PC-9 (cell line): Measurements from ENCODE around the gene ANKFY1. TPM values are rescaled to one million over a fixed set of nuclear protein-coding genes. Genes with fewer than 3 reads are reported as not detected.

Source experiments
- BruUV-seq: library from RNA; stranded (reverse); fragments of 400-500 nt; replicated peaks from 2 replicates; lab custom pipeline; 2021; lab: Mats Ljungman, UMichigan
- CTCF ChIA-PET: fragments of 300-600 bp; sonication (Branson Sonifier 250); formaldehyde crosslinking; loops from one replicate; lab custom pipeline; 2022; ENCODE audit warnings: antibody characterized with exemption; lab: Charles Lee
- POLR2A ChIA-PET: fragments of 300-600 bp; sonication (Branson Sonifier 250); formaldehyde crosslinking; loops from one replicate; lab custom pipeline; 2022; ENCODE audit warnings: antibody characterized with exemption; ENCODE audit not compliant: unreplicated experiment; lab: Charles Lee
- DNase-seq, 2 experiments: peaks; one replicate each; pipeline versions ENCODE4 v3.0.0 to v3.0.0-alpha.2; 2015 to 2022; ENCODE audit warnings: mixed read lengths in 1 of 2
- H2AFZ ChIP-seq: fragments of 200-600 bp; sonication (generic); 2 replicates; pipeline ENCODE4 v1.8.1; 2017; ENCODE audit warnings: antibody characterized with exemption
- H3F3A ChIP-seq: fragments of 200-600 bp; sonication (generic); 2 replicates; pipeline ENCODE4 v1.8.1; 2017; ENCODE audit warnings: antibody characterized with exemption, mild to moderate bottlenecking, low read depth; ENCODE audit not compliant: insufficient read depth
- H3K27ac ChIP-seq: fragments of 200-600 bp; sonication (generic); 2 replicates; pipeline ENCODE4 v1.6.1; 2016; ENCODE audit warnings: mixed run types
- H3K27me3 ChIP-seq: fragments of 200-600 bp; sonication (generic); 2 replicates; pipeline ENCODE4 v1.6.1; 2016; ENCODE audit warnings: low read depth, mixed run types; ENCODE audit not compliant: insufficient read depth
- H3K36me3 ChIP-seq: fragments of 200-600 bp; sonication (generic); 2 replicates; pipeline ENCODE4 v1.6.1; 2016; ENCODE audit warnings: low read depth, mixed run types
- H3K4me1 ChIP-seq: fragments of 200-600 bp; sonication (generic); replicated peaks from 2 replicates; pipeline ENCODE4 v1.6.1; 2016; ENCODE audit warnings: mixed run types; ENCODE audit not compliant: insufficient read depth
- H3K4me2 ChIP-seq: fragments of 200-600 bp; sonication (generic); 2 replicates; pipeline ENCODE4 v1.6.1; 2017; ENCODE audit warnings: mixed run types
- H3K4me3 ChIP-seq: fragments of 200-600 bp; sonication (generic); 2 replicates; pipeline ENCODE4 v1.6.1; 2016; ENCODE audit warnings: mixed run types
- H3K79me2 ChIP-seq: fragments of 200-600 bp; sonication (generic); 2 replicates; pipeline ENCODE4 v1.6.1; 2017; ENCODE audit warnings: low read depth, mixed run types
- H3K9me2 ChIP-seq: fragments of 200-600 bp; sonication (generic); 2 replicates; pipeline ENCODE4 v1.8.1; 2017; ENCODE audit warnings: mild to moderate bottlenecking; ENCODE audit not compliant: insufficient read depth
- H3K9me3 ChIP-seq: fragments of 200-600 bp; sonication (generic); 2 replicates; pipeline ENCODE4 v1.8.1; 2016; ENCODE audit warnings: low read depth; ENCODE audit not compliant: insufficient read depth
- H4K20me1 ChIP-seq: fragments of 200-600 bp; sonication (generic); 2 replicates; pipeline ENCODE4 v1.8.1; 2017; ENCODE audit not compliant: insufficient read depth
- EZH2 ChIP-seq: fragments of 200-600 bp; sonication (generic); IDR thresholded peaks from 2 replicates; pipeline ENCODE4 v1.8.0; 2017; ENCODE audit warnings: antibody characterized with exemption, low read depth
- intact Hi-C: fragments of 100-400 bp; cut with micrococcal nuclease; formaldehyde crosslinking; loops from one replicate; pipeline ENCODE4 v1.10.0; 2022; ENCODE audit not compliant: unreplicated experiment
- total RNA-seq: library from RNA; stranded (reverse); gene quantifications from 2 replicates; pipeline ENCODE4 v1.2.3, GENCODE V29; 2021
- TF ChIP-seq, protein P1 (sequence below): fragments of 200-600 bp; sonication (generic); conservative IDR thresholded peaks from 2 replicates; pipeline ENCODE4 v1.6.1; 2017; ENCODE audit warnings: mixed run types, antibody characterized with exemption, mild to moderate bottlenecking, moderate library complexity

The ANKFY1 gene
- total RNA-seq, 1 experiment from 2014 or later, result 63.9 TPM

DNA sequence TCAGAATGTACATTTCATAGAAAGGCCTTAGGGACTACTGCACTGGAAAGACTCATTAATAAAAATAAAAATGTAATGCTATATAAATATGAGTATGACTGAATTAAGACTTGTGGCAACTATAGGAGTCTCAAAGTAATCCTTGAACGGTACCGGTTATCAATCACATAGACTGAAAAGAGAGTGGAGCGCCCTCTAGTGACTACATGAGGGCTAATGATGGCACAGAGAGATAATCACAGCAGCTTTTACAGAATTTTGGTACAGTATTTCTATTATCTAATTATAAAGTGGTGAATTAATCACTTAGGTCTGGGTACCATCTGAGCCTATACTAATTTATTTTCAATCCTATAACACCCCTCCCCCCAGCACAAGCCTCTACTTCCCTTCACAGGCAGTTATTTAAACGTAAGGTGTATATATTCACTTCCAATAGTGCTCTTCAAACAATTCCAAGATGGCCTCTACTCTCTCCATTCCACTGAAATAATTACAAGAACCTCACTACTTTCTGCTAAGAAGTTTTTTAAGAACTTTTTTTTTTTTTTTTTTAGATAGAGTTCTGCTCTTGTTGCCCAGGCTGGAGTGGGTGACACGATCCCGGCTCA lies 40.7 kb upstream of the ANKFY1 start:
- H4K20me1 ChIP-seq, result peaks cover 54% of the 10 kb centered on the region
- no peak overlapping the region for H2AFZ ChIP-seq
- DNase-seq, result peak in 1 of 2 experiments; percentile 11
- H3K4me3 ChIP-seq, result no peak overlapping the region
- no peaks in the 10 kb centered on the region for H3K27me3 ChIP-seq
- peaks cover 44% of the 10 kb centered on the region for H3K79me2 ChIP-seq
- TF ChIP-seq EZH2, result no peak
- TF ChIP-seq, protein P1, sequence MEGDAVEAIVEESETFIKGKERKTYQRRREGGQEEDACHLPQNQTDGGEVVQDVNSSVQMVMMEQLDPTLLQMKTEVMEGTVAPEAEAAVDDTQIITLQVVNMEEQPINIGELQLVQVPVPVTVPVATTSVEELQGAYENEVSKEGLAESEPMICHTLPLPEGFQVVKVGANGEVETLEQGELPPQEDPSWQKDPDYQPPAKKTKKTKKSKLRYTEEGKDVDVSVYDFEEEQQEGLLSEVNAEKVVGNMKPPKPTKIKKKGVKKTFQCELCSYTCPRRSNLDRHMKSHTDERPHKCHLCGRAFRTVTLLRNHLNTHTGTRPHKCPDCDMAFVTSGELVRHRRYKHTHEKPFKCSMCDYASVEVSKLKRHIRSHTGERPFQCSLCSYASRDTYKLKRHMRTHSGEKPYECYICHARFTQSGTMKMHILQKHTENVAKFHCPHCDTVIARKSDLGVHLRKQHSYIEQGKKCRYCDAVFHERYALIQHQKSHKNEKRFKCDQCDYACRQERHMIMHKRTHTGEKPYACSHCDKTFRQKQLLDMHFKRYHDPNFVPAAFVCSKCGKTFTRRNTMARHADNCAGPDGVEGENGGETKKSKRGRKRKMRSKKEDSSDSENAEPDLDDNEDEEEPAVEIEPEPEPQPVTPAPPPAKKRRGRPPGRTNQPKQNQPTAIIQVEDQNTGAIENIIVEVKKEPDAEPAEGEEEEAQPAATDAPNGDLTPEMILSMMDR, result peak; percentile 84
- no TSS peak for BruUV-seq
- intact Hi-C loops, result loop anchor here (1.0 to 10.0 kb wide), 2 partner anchors 60 to 109 kb away; partner anchors contain the start of gene UBE2G1
- no peaks in the 10 kb centered on the region for H3K4me1 ChIP-seq
- H3K36me3 ChIP-seq, result peaks cover 5% of the 10 kb centered on the region; the same call in 1 of the 2 replicates
- ChIA-PET POLR2A (no interaction called here), CTCF (interaction anchor here (0.7 to 1.0 kb wide), 3 partner anchors 19 to 217 kb away, joined by 5 to 13 read pairs (median 6); no protein-coding TSS in a partner anchor)
- H3F3A ChIP-seq, result peaks cover 49% of the 10 kb centered on the region; the same call in 1 of the 2 replicates
- no peak overlapping the region for H3K4me2 ChIP-seq
- no peaks in the 10 kb centered on the region for H3K9me2 ChIP-seq
- H3K9me3 ChIP-seq, result no peaks in the 10 kb centered on the region
- no peak overlapping the region for H3K27ac ChIP-seq

DNA sequence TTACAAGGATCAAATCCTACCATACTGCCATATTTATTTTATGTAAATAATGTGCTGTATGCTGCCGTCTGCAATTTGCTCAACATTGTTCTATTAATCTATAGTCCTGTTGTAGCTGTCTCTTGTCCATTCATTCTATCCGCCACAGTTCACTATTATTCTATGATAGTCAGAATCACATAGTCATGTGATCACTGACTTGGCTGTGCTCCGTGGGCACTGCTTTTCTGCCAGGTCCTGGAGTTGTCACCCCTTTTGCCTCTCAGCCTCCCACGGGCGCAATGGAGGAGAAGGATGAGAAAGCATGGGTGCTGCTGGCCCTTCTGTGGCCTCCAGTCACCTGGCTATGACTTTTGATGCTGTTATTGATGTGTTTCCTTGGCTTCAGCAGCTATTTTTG lies 37.3 kb upstream of the ANKFY1 start:
- intact Hi-C loops, result loop anchor here (10.0 kb wide), 1 partner anchor 64 kb away; the partner anchor contains the start of gene UBE2G1
- no peak for DNase-seq

DNA sequence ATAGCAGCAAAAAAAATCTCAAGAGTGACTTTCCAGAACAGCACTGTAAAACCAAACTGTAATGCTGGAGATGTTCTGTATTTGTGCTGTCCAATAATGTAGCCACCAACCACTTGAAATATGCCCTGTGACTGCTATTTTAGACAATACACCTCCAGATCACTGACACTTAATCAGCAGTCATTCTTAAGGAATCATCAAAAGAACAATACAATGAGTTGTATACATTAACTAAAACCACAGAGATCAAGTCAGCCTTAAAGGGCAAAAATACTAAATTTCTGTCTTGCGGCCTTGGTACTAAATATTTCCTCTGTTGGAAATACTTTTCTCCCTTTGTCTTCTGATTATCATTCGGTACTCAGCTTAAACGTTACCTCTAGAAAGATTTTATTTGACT lies 33.6 kb upstream of the ANKFY1 start:
- H4K20me1 ChIP-seq, result peaks cover 35% of the 10 kb centered on the region
- no peaks in the 10 kb centered on the region for H3K9me3 ChIP-seq
- peaks cover 29% of the 10 kb centered on the region; the same call in 1 of the 2 replicates for H3F3A ChIP-seq
- no peaks in the 10 kb centered on the region for H3K27me3 ChIP-seq
- H3K36me3 ChIP-seq, result 0 out of 2 replicates have a peak, but pooled peaks cover 3% of the 10 kb centered on the region
- H3K4me3 ChIP-seq, result no peak overlapping the region
- no peak overlapping the region for H3K27ac ChIP-seq
- DNase-seq, result no peak
- intact Hi-C loops, result no loop called here
- no peak overlapping the region for H3K4me2 ChIP-seq
- no TSS peak for BruUV-seq
- peaks cover 30% of the 10 kb centered on the region for H3K79me2 ChIP-seq
- H3K9me2 ChIP-seq, result no peaks in the 10 kb centered on the region
- ChIA-PET POLR2A (no interaction called here), CTCF (no interaction called here)
- TF ChIP-seq, protein P1, result no peak
- no peak for TF ChIP-seq EZH2
- no peaks in the 10 kb centered on the region for H3K4me1 ChIP-seq
- no peak overlapping the region for H2AFZ ChIP-seq

More for the DNA sequence above, 37.3 kb upstream of the ANKFY1 start:
- Histone ChIP-seq H3K79me2 (peaks cover 41% of the 10 kb centered on the region), H2AFZ (no peak overlapping the region), H3K4me2 (no peak overlapping the region), H4K20me1 (peaks cover 48% of the 10 kb centered on the region), H3F3A (peaks cover 43% of the 10 kb centered on the region; the same call in 1 of the 2 replicates), H3K4me1 (no peaks in the 10 kb centered on the region), H3K36me3 (peaks cover 5% of the 10 kb centered on the region; the same call in 1 of the 2 replicates), H3K27me3 (no peaks in the 10 kb centered on the region), H3K9me2 (no peaks in the 10 kb centered on the region), H3K9me3 (no peaks in the 10 kb centered on the region), H3K27ac (no peak overlapping the region), H3K4me3 (no peak overlapping the region)
- ChIA-PET POLR2A (no interaction called here), CTCF (no interaction called here)
- no TSS peak for BruUV-seq
- TF ChIP-seq, protein P1, result no peak
- no peak for TF ChIP-seq EZH2
